H1 (cell line): Measurements from ENCODE around the gene TTLL7. TPM values are rescaled to one million over a fixed set of nuclear protein-coding genes. Genes with fewer than 3 reads are reported as not detected.

Experiments
- CTCF ChIA-PET: fragments of 300-600 bp; sonication (Branson Sonifier 250); formaldehyde crosslinking; loops from one replicate; lab custom pipeline; 2021; ENCODE audit not compliant: partially characterized antibody; lab: Charles Lee
- POLR2A ChIA-PET: fragments of 300-600 bp; sonication (Branson Sonifier 250); formaldehyde crosslinking; loops from one replicate; lab custom pipeline; 2021; ENCODE audit warnings: inconsistent platforms; ENCODE audit not compliant: partially characterized antibody; lab: Charles Lee
- DNase-seq, 2 experiments: peaks; one replicate each; pipeline versions ENCODE4 v3.0.0 to v3.0.0-alpha.2; 2010 to 2022; ENCODE audit warnings: low spot score in 2 of 2, low read depth in 1 of 2, mixed read lengths in 1 of 2
- FAIRE-seq: peaks from 2 replicates; lab custom pipeline; 2011; peaks lifted over from hg19 to GRCh38; lab: Jason Lieb, UNC
- H2AFZ ChIP-seq: 2 replicates; pipeline ENCODE4 v1.8.1; 2012; ENCODE audit warnings: low read length, inconsistent platforms
- H2AK5ac ChIP-seq: 2 replicates; pipeline ENCODE4 v1.6.1; 2013; ENCODE audit warnings: low read depth, low read length
- H2BK120ac ChIP-seq: replicated peaks from 2 replicates; pipeline ENCODE3; 2013; ENCODE audit warnings: low read depth, low read length, inconsistent platforms
- H2BK12ac ChIP-seq: 2 replicates; pipeline ENCODE4 v1.6.1; 2013; ENCODE audit warnings: low read depth, low read length
- H2BK15ac ChIP-seq: 2 replicates; pipeline ENCODE4 v1.6.1; 2013; ENCODE audit warnings: low read length
- H2BK20ac ChIP-seq: 2 replicates; pipeline ENCODE4 v1.6.1; 2013; ENCODE audit warnings: low read length
- H2BK5ac ChIP-seq: 2 replicates; pipeline ENCODE4 v1.6.1; 2013; ENCODE audit warnings: low read depth, low read length
- H3K14ac ChIP-seq: 2 replicates; pipeline ENCODE4 v1.6.1; 2013; ENCODE audit warnings: inconsistent platforms; ENCODE audit not compliant: insufficient read length
- H3K18ac ChIP-seq: 2 replicates; pipeline ENCODE4 v1.6.1; 2013; ENCODE audit warnings: low read length; ENCODE audit errors: extremely low read depth
- H3K23ac ChIP-seq: 2 replicates; pipeline ENCODE4 v1.6.1; 2013; ENCODE audit warnings: inconsistent platforms; ENCODE audit not compliant: insufficient read length
- H3K23me2 ChIP-seq: 2 replicates; pipeline ENCODE4 v1.6.1; 2013; ENCODE audit warnings: low read depth, low read length
- H3K27ac ChIP-seq: 2 replicates; pipeline ENCODE4 v1.6.1; 2011; ENCODE audit warnings: low read depth, low read length, inconsistent platforms
- H3K27me3 ChIP-seq, 4 experiments: replicated peaks in 1 of 4; 1 replicate in 1 of 4; 2 replicates in 3 of 4; pipeline versions ENCODE4 v1.6.1 to v1.8.1; 2011 to 2013; ENCODE audit warnings: low read length in 3 of 4, mild to moderate bottlenecking in 3 of 4, inconsistent platforms in 2 of 4, mixed read lengths in 2 of 4, moderate library complexity in 1 of 4; ENCODE audit not compliant: control insufficient read depth in 3 of 4, insufficient read depth in 3 of 4; ENCODE audit errors: extremely low read depth in 1 of 4
- H3K36me3 ChIP-seq, 4 experiments: 2 replicates each; pipeline versions ENCODE4 v1.6.1 to v1.8.1; 2011 to 2013; ENCODE audit warnings: mild to moderate bottlenecking in 4 of 4, low read length in 3 of 4, moderate library complexity in 2 of 4, control low read depth in 1 of 4, inconsistent platforms in 1 of 4; ENCODE audit not compliant: insufficient read depth in 4 of 4, control insufficient read depth in 2 of 4
- H3K4ac ChIP-seq: replicated peaks from 2 replicates; pipeline ENCODE3; 2013; ENCODE audit warnings: low read length, low read depth, mixed read lengths, inconsistent platforms; ENCODE audit not compliant: insufficient read length
- H3K4me1 ChIP-seq, 4 experiments: replicated peaks in 1 of 4; 1 replicate in 1 of 4; 2 replicates in 3 of 4; pipeline versions ENCODE4 v1.6.1 to v1.8.1; 2011 to 2013; ENCODE audit warnings: low read length in 3 of 4, inconsistent platforms in 2 of 4, mixed read lengths in 1 of 4; ENCODE audit not compliant: insufficient read depth in 4 of 4, control insufficient read depth in 3 of 4
- H3K4me2 ChIP-seq, 2 experiments: 2 replicates each; pipeline versions ENCODE4 v1.6.1 to v1.8.1; 2011 to 2013; ENCODE audit warnings: low read depth in 2 of 2, low read length in 2 of 2, control low read depth in 1 of 2, inconsistent platforms in 1 of 2, mild to moderate bottlenecking in 1 of 2; ENCODE audit not compliant: insufficient read depth in 1 of 2
- H3K4me3 ChIP-seq, 4 experiments: fragments of 200-600, 300-600 bp in 1 of 4; sonication (generic), shearing (Covaris generic), sonication (Bioruptor Twin) in 1 of 4; 2 replicates each; pipeline versions ENCODE4 v1.5.1 to v1.8.1; 2011 to 2016; ENCODE audit warnings: low read length in 4 of 4, low read depth in 3 of 4, control low read depth in 2 of 4, inconsistent platforms in 2 of 4, mild to moderate bottlenecking in 2 of 4, mixed read lengths in 1 of 4, moderate library complexity in 1 of 4; ENCODE audit not compliant: insufficient read depth in 2 of 4; ENCODE audit errors: extremely low read depth in 1 of 4
- H3K56ac ChIP-seq: replicated peaks from 2 replicates; pipeline ENCODE3; 2013; ENCODE audit warnings: low read depth, mild to moderate bottlenecking, mixed read lengths, low read length, inconsistent platforms; ENCODE audit not compliant: insufficient read length
- H3K79me1 ChIP-seq: 2 replicates; pipeline ENCODE4 v1.6.1; 2013; ENCODE audit warnings: low read depth, low read length, control low read depth
- H3K79me2 ChIP-seq, 2 experiments: 2 replicates each; pipeline versions ENCODE4 v1.6.1 to v1.8.1; 2012 to 2013; ENCODE audit warnings: low read length in 2 of 2, mild to moderate bottlenecking in 2 of 2, inconsistent platforms in 1 of 2; ENCODE audit not compliant: insufficient read depth in 2 of 2, control insufficient read depth in 1 of 2
- H3K9ac ChIP-seq, 4 experiments: replicated peaks in 1 of 4; 1 replicate in 1 of 4; 2 replicates in 3 of 4; pipeline versions ENCODE4 v1.6.1 to v1.8.1; 2011 to 2013; ENCODE audit warnings: low read depth in 3 of 4, low read length in 3 of 4, control low read depth in 2 of 4, mild to moderate bottlenecking in 2 of 4, moderate library complexity in 2 of 4, inconsistent platforms in 1 of 4; ENCODE audit errors: extremely low read depth in 1 of 4
- H3K9me3 ChIP-seq, 2 experiments: 2 replicates each; pipeline versions ENCODE4 v1.6.1 to v1.8.1; 2012 to 2013; ENCODE audit warnings: mild to moderate bottlenecking in 2 of 2, moderate library complexity in 2 of 2, control low read depth in 1 of 2, inconsistent platforms in 1 of 2, low read depth in 1 of 2, low read length in 1 of 2, mixed read lengths in 1 of 2; ENCODE audit not compliant: insufficient read depth in 2 of 2
- H4K20me1 ChIP-seq, 2 experiments: replicated peaks in 1 of 2; 2 replicates each; pipeline versions ENCODE3 to v1.8.1; 2011 to 2013; ENCODE audit warnings: inconsistent platforms in 2 of 2, low read length in 2 of 2, mild to moderate bottlenecking in 1 of 2; ENCODE audit not compliant: insufficient read depth in 2 of 2, control insufficient read depth in 1 of 2
- H4K5ac ChIP-seq: 2 replicates; pipeline ENCODE4 v1.6.1; 2013; ENCODE audit warnings: low read length, low read depth, mixed read lengths, inconsistent platforms; ENCODE audit not compliant: insufficient read length
- H4K8ac ChIP-seq: 2 replicates; pipeline ENCODE4 v1.8.0; 2013; ENCODE audit warnings: mild to moderate bottlenecking, moderate library complexity, low read length, inconsistent platforms; ENCODE audit not compliant: insufficient read depth; ENCODE audit errors: extremely low read depth
- H4K91ac ChIP-seq: replicated peaks from 2 replicates; pipeline ENCODE3; 2013; ENCODE audit warnings: low read length, mixed read lengths, inconsistent platforms; ENCODE audit not compliant: insufficient read length
- ASH2L ChIP-seq: fragments of 200-600, 300-600 bp; sonication (generic); IDR thresholded peaks from one replicate; pipeline ENCODE4 v1.7.1; 2017; ENCODE audit warnings: low read length
- CBX8 ChIP-seq: fragments of 300-800, 300-1000 bp; sonication (generic); IDR thresholded peaks from 2 replicates; pipeline ENCODE4 v1.7.1; 2016; ENCODE audit warnings: low read depth, low read length, borderline replicate concordance
- HDAC6 ChIP-seq: IDR thresholded peaks from one replicate; pipeline ENCODE4 v1.7.1; 2012; ENCODE audit warnings: low read depth, mild to moderate bottlenecking, inconsistent platforms, low read length, moderate library complexity
- KDM4A ChIP-seq: IDR thresholded peaks from one replicate; pipeline ENCODE4 v1.7.1; 2012; ENCODE audit warnings: low read depth, mild to moderate bottlenecking, moderate library complexity, low read length, inconsistent platforms; ENCODE audit not compliant: severe bottlenecking
- NRF1 ChIP-seq: IDR thresholded peaks from 2 replicates; pipeline ENCODE4 v1.6.1; 2011; ENCODE audit warnings: mild to moderate bottlenecking, low read depth, low read length, improper control_type of control experiment
- PHF8 ChIP-seq: fragments of 200-600 bp; sonication (generic); conservative IDR thresholded peaks from 2 replicates; pipeline ENCODE4 v1.7.1; 2012; ENCODE audit warnings: low read depth, mild to moderate bottlenecking, inconsistent platforms, low read length, moderate library complexity
- RNF2 ChIP-seq: fragments of 200-900, 300-1000 bp; sonication (generic); IDR thresholded peaks from 2 replicates; pipeline ENCODE4 v1.7.1; 2016; ENCODE audit warnings: borderline replicate concordance, low read depth, mild to moderate bottlenecking, antibody characterized with exemption, low read length; ENCODE audit not compliant: poor library complexity, severe bottlenecking; ENCODE audit errors: missing control alignments
- SIN3A ChIP-seq, 2 experiments: IDR thresholded peaks in 1 of 2; conservative IDR thresholded peaks in 1 of 2; 2 replicates each; pipeline ENCODE4 v1.6.1; 2011 to 2012; ENCODE audit warnings: low read length in 2 of 2, improper control_type of control experiment in 1 of 2, low read depth in 1 of 2, mild to moderate bottlenecking in 1 of 2
- WGBS, 2 experiments: shearing (Covaris generic) in 1 of 2; methylation state at CpG; one replicate each; pipeline versions ENCODE4 v1.1.6 to v1.1.7; 2013 to 2015; ENCODE audit warnings: low lambda C conversion rate in 2 of 2, mixed read lengths in 2 of 2, inconsistent platforms in 1 of 2, low coverage in 1 of 2, missing lambda C conversion rate in 1 of 2; ENCODE audit not compliant: insufficient replicate concordance in 2 of 2, insufficient coverage in 1 of 2, insufficient read length in 1 of 2; ENCODE audit errors: extremely low coverage in 1 of 2, missing lambda C conversion rate in 1 of 2; 5-methylcytosine and 5-hydroxymethylcytosine counted together
- polyA plus RNA-seq, 7 experiments: library from polyadenylated mRNA; depleted of rRNA in 3 of 7; stranded (reverse) in 5 of 7; unstranded in 2 of 7; fragments of >200 nt in 5 of 7; fragments of 200-250 nt in 2 of 7; gene quantifications; 1 replicate in 5 of 7; 2 replicates in 1 of 7; 4 replicates in 1 of 7; pipeline versions ENCODE4 v1.2.1 to v1.2.3, GENCODE V29; 2011 to 2013; ENCODE audit warnings: missing spikeins in 2 of 7, mixed read lengths in 2 of 7
- total RNA-seq: library from RNA; stranded (reverse); fragmentation: NEBNext Ultra II Directional; extraction: Animal tissue kit (Norgen Biotek cat#: 25700); gene quantifications from 2 replicates; pipeline ENCODE4 v1.2.1, GENCODE V29; 2021

The TTLL7 gene
- total and polyA plus RNA-seq, 2 of the 8 experiments (the other 6 are each of a cell fraction or from before 2014, with no cell fraction given): 1.9 to 7.9 TPM

GRCh38 chr1:83872515-83872914 lies 126.4 kb downstream of the TTLL7 start:
- no peak overlapping the region for H4K91ac ChIP-seq
- DNase-seq: no peak
- H4K20me1 ChIP-seq: no peaks in the 10 kb centered on the region
- no peak overlapping the region for H3K14ac ChIP-seq
- no peak overlapping the region for H2BK12ac ChIP-seq
- H3K79me2 ChIP-seq: no peaks in the 10 kb centered on the region
- H3K23me2 ChIP-seq: no peaks in the 10 kb centered on the region
- no peak overlapping the region for H3K4me3 ChIP-seq
- H3K9ac ChIP-seq: no peak overlapping the region
- H3K4me1 ChIP-seq: no peaks in the 10 kb centered on the region
- no peak for FAIRE-seq
- POLR2A ChIA-PET: no interaction called here
- H3K23ac ChIP-seq: no peak overlapping the region
- no peaks in the 10 kb centered on the region for H3K36me3 ChIP-seq
- H2BK120ac ChIP-seq: no peak overlapping the region
- H2AFZ ChIP-seq: no peak overlapping the region
- no peak overlapping the region for H2BK5ac ChIP-seq
- no peaks in the 10 kb centered on the region for H3K27me3 ChIP-seq
- no peak overlapping the region for H4K5ac ChIP-seq
- no peaks in the 10 kb centered on the region for H3K9me3 ChIP-seq
- 93% methylated on average over 2 of the region's 2 CpGs; no CpG with 5 or more reads in 1 of the 2 experiments for WGBS, 2 experiments
- no peak overlapping the region for H3K4ac ChIP-seq
- H3K27ac ChIP-seq: no peak overlapping the region
- TF ChIP-seq KDM4A: no peak
- no peak for TF ChIP-seq CBX8
- TF ChIP-seq ASH2L: no peak
- TF ChIP-seq HDAC6: no peak
- TF ChIP-seq SIN3A (conservative IDR thresholded peaks at IDR 0.05 in 1 of 2, IDR thresholded peaks at IDR 0.05 in 1 of 2; ENCODE audit: low read depth in 1 of 2, low read length in 2 of 2): no peak
- TF ChIP-seq NRF1: no peak
- TF ChIP-seq PHF8: no peak
- no peak for TF ChIP-seq RNF2
- H4K8ac ChIP-seq: no peak overlapping the region
- no peak overlapping the region for H2BK15ac ChIP-seq
- H3K79me1 ChIP-seq: no peaks in the 10 kb centered on the region
- H3K18ac ChIP-seq: no peak overlapping the region
- no peak overlapping the region for H2BK20ac ChIP-seq
- CTCF ChIA-PET: no interaction called here
- no peak overlapping the region for H3K4me2 ChIP-seq
- H3K56ac ChIP-seq: no peak overlapping the region
- no peak overlapping the region for H2AK5ac ChIP-seq
